ENCODE measurements around the gene CCDC112. TPM values are rescaled to one million over a fixed set of nuclear protein-coding genes. Genes with fewer than 3 reads are reported as not detected.
"Not testable (repeated sequence)": the region's sequence is repeated elsewhere in the genome, so short reads cannot be mapped to it uniquely, and the experiment has no call there.

CCDC112 gene
- total RNA-seq, 2 experiments from 2014 or later, result 2.1 to 2.6 TPM

DNA sequence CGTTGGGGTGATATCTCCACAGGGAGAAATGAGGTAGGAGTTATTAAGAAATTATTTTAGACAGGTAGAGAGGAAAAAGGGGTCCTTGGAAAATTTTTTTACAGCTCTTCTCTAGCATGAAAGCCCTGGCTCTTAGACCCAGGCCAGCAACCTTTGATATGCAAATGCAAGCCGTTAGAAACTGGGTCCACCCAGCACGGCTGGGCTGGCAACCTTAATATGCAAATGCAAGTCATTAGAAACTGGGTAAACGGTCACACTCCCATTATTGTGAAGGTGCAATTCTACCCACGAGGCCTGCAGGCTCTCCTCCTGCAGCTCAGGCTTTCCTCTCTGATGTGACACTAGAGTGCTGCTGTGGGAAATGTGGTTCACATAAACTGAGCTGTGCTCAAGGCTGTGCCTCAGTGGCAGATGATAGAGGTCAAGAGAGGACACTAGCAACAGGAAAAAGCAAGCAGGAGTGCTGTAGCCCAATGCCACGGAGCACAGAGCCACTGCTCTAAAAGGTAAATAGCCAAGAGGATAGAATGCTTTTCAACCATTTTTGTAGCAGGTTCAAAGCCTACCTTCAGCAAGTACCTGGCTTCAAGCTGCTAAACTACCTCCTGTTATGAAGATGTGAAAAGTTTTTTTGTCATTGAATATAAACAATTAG is 32.3 kb upstream of the CCDC112 start:
- H3K27ac Mint-ChIP-seq; POLR2A ChIA-PET; H3K9me3 Mint-ChIP-seq; H3K36me3 Mint-ChIP-seq (ENCODE audit: low read depth); H3K4me3 Mint-ChIP-seq; CTCF ChIA-PET; DNase-seq; H3K4me1 Mint-ChIP-seq: not testable (repeated sequence)
- peaks cover 21% of the 10 kb centered on the region for H3K27me3 Mint-ChIP-seq

DNA sequence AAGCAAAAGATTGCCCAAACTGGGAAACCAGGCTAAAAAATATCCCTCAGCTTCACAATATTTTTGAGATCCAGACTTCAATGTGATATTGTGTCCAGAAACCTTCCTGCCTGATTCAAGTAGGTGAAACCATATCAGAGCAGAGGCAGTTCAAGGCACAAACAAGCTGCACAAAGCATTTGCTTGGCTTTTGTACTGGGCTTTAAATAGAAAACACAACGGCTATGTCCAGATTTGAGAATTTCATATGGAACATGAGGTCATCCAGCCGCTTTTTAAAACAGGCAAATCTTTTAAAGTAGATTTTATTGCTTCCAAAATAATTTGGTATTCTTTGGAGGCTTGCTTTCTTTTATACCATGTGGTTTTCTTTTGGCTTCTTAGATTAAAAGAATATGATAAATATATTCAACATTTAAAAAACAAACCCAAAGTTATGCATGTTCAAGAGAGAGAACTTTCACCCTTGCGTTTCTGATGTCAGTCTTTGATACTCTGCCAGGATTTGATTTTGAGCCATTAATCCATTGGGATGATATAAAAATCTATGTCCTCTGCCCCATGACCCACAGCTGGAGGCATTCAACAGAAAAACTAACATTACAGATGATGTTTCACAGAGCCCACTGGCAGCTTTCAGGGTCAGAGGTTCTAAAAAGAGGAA is 29.0 kb upstream of the CCDC112 start:
- Mint-ChIP-seq H3K4me1 (no peaks in the 10 kb centered on the region), H3K27me3 (peaks cover 30% of the 10 kb centered on the region), H3K27ac (no peak overlapping the region), H3K4me3 (no peak overlapping the region), H3K36me3 (ENCODE audit: low read depth) (no peaks in the 10 kb centered on the region), H3K9me3 (no peaks in the 10 kb centered on the region)
- ChIA-PET POLR2A (no interaction called here), CTCF (interaction anchor here (0.6 kb wide), 1 partner anchor 1831 kb away, joined by 3 read pairs; no protein-coding TSS in a partner anchor)
- DNase-seq, result no peak

DNA sequence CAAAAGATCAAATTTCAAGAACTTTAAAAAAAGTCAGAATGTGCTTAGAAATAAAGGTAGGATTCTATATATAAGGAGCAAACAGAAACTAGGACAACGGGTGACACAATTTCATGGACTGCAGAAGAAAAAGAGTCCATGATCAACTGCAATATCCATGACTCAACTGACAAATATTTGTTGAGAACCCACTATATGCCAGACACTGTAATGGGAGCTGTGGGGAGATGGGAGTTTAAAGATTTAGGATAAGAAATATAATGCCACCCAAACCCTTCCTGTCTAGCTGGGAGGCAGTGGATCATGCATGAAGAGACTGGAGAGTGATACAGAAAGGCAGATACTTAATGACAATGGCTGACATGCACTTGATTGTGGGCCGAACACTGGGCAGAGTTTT is 27.6 kb upstream of the CCDC112 start:
- Mint-ChIP-seq H3K36me3 (ENCODE audit: low read depth) (no peaks in the 10 kb centered on the region), H3K4me1 (no peaks in the 10 kb centered on the region), H3K27me3 (peaks cover 36% of the 10 kb centered on the region), H3K4me3 (no peak overlapping the region), H3K9me3 (no peaks in the 10 kb centered on the region), H3K27ac (no peak overlapping the region)
- ChIA-PET CTCF (no interaction called here), POLR2A (interaction anchor here (0.7 kb wide), 1 partner anchor 63 kb away, joined by 5 read pairs; no protein-coding TSS in a partner anchor)
- no peak for DNase-seq

DNA sequence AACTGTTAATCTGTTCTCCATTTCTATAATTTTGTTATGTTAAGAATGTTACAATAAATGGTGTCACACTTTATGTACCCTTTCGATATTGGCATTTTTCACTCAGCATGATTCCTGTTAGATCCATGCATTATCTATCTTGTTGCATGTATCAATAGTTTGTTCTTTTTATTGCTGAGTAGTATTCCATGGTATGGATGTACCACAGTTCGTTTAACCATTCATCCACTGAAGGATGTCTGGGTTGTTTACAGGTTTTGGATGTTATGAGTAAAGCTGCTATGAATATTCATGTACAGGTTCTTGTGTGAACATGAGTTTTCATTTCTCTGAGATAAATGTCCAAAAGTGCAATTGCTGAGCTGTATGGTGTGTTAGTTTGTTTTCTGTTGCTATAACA is 26.3 kb upstream of the CCDC112 start:
- POLR2A ChIA-PET, result no interaction called here

DNA sequence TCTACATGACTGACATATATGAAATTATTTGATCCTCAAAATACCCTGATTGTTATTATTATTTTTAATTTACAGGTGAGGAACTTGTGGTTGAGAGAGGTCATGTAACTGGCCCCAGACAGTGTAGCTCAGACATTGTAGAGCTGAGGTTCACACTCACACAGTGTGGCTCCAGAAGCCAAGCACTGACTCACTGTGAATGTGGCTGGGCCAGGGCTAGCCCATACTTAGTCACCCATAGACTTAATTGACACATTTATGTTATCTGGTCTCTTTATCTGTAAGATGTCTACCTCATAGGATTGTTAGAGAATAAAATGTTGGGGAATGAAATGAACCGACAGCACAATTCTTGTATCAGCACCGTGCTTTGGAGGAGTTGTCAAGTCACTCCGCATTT is 24.9 kb upstream of the CCDC112 start:
- no peak for DNase-seq
- CTCF ChIA-PET, result no interaction called here
- Mint-ChIP-seq H3K4me3 (no peak overlapping the region), H3K9me3 (no peaks in the 10 kb centered on the region), H3K36me3 (ENCODE audit: low read depth) (no peaks in the 10 kb centered on the region), H3K27ac (no peak overlapping the region), H3K27me3 (peaks cover 48% of the 10 kb centered on the region), H3K4me1 (no peaks in the 10 kb centered on the region)
- POLR2A ChIA-PET, result no interaction called here

More for the DNA sequence above, 26.3 kb upstream of the CCDC112 start:
- H3K9me3 Mint-ChIP-seq, result no peaks in the 10 kb centered on the region
- DNase-seq, result no peak
- CTCF ChIA-PET, result no interaction called here
- no peaks in the 10 kb centered on the region for H3K36me3 Mint-ChIP-seq (ENCODE audit: low read depth)
- no peak overlapping the region for H3K27ac Mint-ChIP-seq
- peaks cover 41% of the 10 kb centered on the region for H3K27me3 Mint-ChIP-seq
- H3K4me1 Mint-ChIP-seq, result no peaks in the 10 kb centered on the region
- no peak overlapping the region for H3K4me3 Mint-ChIP-seq

DNA sequence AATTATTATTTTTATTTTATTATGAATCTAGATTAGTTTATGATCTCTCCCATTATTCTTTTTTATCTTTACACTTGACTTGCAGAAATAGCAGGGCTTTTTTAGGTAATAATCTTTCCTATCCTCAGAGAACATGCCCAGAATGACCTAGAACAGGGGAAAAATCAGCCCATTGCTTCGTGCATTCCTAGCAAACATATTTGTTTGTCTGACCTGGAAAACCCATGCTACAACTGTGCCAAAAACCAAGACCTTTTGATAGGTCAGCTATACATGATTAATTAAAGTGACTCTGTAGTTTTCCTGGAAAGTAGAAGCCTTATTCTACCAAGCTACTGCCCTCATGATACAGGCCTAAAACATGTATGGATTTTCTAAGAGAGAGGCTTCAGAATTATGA is 24.1 kb upstream of the CCDC112 start:
- H3K36me3 Mint-ChIP-seq (ENCODE audit: low read depth), result no peaks in the 10 kb centered on the region
- ChIA-PET POLR2A (no interaction called here), CTCF (no interaction called here)
- H3K27ac Mint-ChIP-seq, result no peak overlapping the region
- H3K4me1 Mint-ChIP-seq, result no peaks in the 10 kb centered on the region
- H3K4me3 Mint-ChIP-seq, result no peak overlapping the region
- no peak for DNase-seq
- H3K9me3 Mint-ChIP-seq, result no peaks in the 10 kb centered on the region
- peaks cover 50% of the 10 kb centered on the region for H3K27me3 Mint-ChIP-seq

DNA sequence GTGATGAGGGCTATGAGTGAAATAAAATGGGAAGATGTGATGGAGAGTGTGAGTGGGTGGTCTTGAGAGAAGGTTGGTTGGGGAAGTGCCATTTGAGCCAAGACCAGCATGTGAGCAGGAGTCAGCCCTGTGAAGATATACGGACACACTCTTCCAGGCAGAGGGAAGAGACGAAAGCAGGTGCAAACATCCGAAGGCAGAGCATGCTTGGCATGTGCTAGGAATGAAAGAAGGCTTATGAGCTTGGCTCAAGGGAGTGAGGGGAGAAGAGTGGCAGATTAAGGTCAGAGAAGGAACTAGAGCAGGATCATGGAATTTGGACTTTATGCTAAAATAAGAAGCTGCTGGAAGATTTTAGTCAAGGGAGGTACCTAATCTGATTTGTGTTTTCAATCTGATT is 23.6 kb upstream of the CCDC112 start:
- Mint-ChIP-seq H3K27me3 (peaks cover 50% of the 10 kb centered on the region), H3K4me3 (no peak overlapping the region)
- CTCF ChIA-PET, result interaction anchor here (0.8 kb wide), 1 partner anchor 11 kb away, joined by 3 read pairs; no protein-coding TSS in a partner anchor

DNA sequence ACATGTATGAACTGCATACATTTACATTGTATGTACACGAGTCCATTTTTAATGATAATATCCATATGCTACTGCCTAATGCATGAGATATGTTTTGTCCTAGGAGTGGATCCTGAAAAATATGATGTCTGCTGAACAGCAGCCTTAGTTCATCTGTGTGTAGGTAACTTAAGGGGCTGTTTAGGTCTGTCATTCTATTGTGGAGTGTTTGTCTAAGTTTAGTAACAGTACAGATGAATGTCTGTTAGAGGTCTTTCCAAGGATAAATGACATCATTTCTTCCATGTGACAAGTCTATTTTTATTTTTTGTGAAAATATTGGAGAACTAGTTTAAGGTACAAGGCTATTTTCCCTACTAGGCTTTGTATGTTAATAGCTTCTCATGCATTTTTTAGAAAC is 22.6 kb upstream of the CCDC112 start:
- POLR2A ChIA-PET, result no interaction called here

More for the DNA sequence above, 23.6 kb upstream of the CCDC112 start:
- POLR2A ChIA-PET, result no interaction called here
- Mint-ChIP-seq H3K27ac (no peak overlapping the region), H3K4me1 (no peaks in the 10 kb centered on the region), H3K36me3 (ENCODE audit: low read depth) (no peaks in the 10 kb centered on the region), H3K9me3 (no peaks in the 10 kb centered on the region)
- no peak for DNase-seq

DNA sequence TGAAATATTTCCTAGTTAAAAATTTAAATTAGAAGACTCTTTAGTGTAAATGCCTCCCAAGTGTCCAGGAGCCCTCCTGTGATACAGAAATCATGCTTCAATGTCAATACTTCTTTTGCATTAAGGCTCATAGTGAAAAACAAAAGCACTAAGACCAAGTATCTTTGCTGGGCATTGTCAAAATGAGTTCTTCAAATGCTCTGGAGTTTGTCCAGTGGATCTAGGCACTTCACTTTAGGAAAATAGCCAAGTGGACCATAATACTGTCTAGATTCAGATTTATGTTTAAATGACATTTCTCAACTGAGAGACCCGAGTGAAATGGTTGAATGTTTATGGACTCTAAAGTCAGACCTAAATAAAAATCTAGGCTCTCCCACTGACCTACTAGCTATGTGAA is 21.3 kb upstream of the CCDC112 start:
- no peaks in the 10 kb centered on the region for H3K36me3 Mint-ChIP-seq (ENCODE audit: low read depth)
- H3K27ac Mint-ChIP-seq, result no peak overlapping the region
- no peaks in the 10 kb centered on the region for H3K4me1 Mint-ChIP-seq
- peaks cover 47% of the 10 kb centered on the region for H3K27me3 Mint-ChIP-seq
- DNase-seq, result no peak
- no peak overlapping the region for H3K4me3 Mint-ChIP-seq
- no peaks in the 10 kb centered on the region for H3K9me3 Mint-ChIP-seq
- ChIA-PET POLR2A (no interaction called here), CTCF (interaction anchor here (0.9 kb wide), 1 partner anchor 11 kb away, joined by 3 read pairs; no protein-coding TSS in a partner anchor)

More for the DNA sequence above, 22.6 kb upstream of the CCDC112 start:
- no peak overlapping the region for H3K4me3 Mint-ChIP-seq
- H3K4me1 Mint-ChIP-seq, result no peaks in the 10 kb centered on the region
- no peak overlapping the region for H3K27ac Mint-ChIP-seq
- CTCF ChIA-PET, result interaction anchor here (0.7 to 0.8 kb wide), 2 partner anchors 10 to 12 kb away, joined by 3 to 4 read pairs; no protein-coding TSS in a partner anchor
- H3K9me3 Mint-ChIP-seq, result no peaks in the 10 kb centered on the region
- DNase-seq, result no peak
- H3K36me3 Mint-ChIP-seq (ENCODE audit: low read depth), result no peaks in the 10 kb centered on the region
- peaks cover 50% of the 10 kb centered on the region for H3K27me3 Mint-ChIP-seq

DNA sequence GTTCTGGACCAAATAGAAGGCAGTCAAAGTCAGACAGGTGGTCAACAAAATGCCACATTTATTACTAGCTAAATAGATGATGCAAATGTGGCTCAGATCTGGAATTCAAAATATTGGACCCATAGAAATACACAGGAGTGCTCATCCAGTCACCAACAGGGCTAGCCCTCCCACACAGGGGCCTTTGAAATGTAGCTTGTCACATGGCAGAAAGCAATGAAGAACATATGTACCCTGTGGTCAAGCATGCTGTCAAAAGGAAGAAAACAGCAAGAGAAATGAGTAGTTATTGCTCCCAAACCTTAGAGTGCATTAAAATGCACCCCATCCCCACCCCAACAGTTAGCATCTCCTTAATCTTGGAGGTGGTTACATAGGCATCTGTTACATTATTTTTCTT is 20.9 kb upstream of the CCDC112 start:
- ChIA-PET CTCF (interaction anchor here (0.9 kb wide), 1 partner anchor 11 kb away, joined by 3 read pairs; no protein-coding TSS in a partner anchor), POLR2A (no interaction called here)
- Mint-ChIP-seq H3K4me3 (no peak overlapping the region), H3K4me1 (no peaks in the 10 kb centered on the region), H3K36me3 (ENCODE audit: low read depth) (no peaks in the 10 kb centered on the region), H3K27me3 (peaks cover 44% of the 10 kb centered on the region), H3K27ac (no peak overlapping the region), H3K9me3 (no peaks in the 10 kb centered on the region)
- DNase-seq, result no peak

DNA sequence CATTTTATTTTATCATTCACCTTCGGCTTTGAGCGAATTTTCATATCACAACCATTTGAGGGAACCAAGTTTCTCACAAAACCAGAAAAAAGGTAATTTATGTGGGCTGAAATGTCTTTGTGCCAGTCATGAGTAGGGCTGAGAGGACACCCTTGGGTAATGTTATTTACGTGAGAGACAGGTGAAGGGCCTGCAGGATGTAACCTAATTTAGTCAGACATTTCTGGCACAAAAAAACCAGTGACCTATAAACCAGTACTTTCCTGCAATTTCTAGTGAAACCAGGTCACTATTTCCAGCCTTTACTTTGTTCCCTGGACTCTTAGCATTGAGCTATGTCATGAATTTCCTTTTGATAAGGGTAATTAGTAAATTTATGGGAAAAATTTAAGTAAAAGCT is 17.2 kb upstream of the CCDC112 start:
- Mint-ChIP-seq H3K36me3 (ENCODE audit: low read depth) (no peaks in the 10 kb centered on the region), H3K9me3 (no peaks in the 10 kb centered on the region), H3K4me1 (no peaks in the 10 kb centered on the region), H3K27me3 (peaks cover 47% of the 10 kb centered on the region), H3K4me3 (no peak overlapping the region), H3K27ac (no peak overlapping the region)
- no peak for DNase-seq
- ChIA-PET CTCF (interaction anchor here (0.6 kb wide), 1 partner anchor 10 kb away, joined by 3 read pairs; no protein-coding TSS in a partner anchor), POLR2A (no interaction called here)

DNA sequence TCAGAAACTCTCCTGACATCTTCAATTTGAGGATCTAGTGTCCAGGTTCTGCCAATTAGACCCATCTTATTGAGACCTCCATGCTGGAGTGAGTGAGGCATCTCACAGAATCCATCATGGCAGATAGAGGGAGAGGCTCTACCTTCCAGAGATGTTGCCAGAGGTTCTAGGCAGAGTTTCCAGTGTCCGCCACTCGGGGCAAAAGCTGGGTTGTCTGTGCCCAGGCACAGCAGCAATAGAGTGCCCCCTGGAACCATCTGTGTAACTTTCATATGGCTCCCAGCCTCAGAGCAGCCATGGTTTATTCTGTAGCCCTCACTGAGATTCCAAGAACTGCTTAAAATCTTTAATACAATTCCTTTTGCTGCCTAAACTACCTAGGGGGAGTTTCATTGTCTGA is 16.6 kb upstream of the CCDC112 start:
- peaks cover 47% of the 10 kb centered on the region for H3K27me3 Mint-ChIP-seq
- H3K9me3 Mint-ChIP-seq, result no peaks in the 10 kb centered on the region
- CTCF ChIA-PET, result no interaction called here
- H3K27ac Mint-ChIP-seq, result no peak overlapping the region
- H3K4me3 Mint-ChIP-seq, result no peak overlapping the region
- DNase-seq, result no peak
- H3K4me1 Mint-ChIP-seq, result no peaks in the 10 kb centered on the region
- H3K36me3 Mint-ChIP-seq (ENCODE audit: low read depth), result no peaks in the 10 kb centered on the region
- POLR2A ChIA-PET, result no interaction called here

DNA sequence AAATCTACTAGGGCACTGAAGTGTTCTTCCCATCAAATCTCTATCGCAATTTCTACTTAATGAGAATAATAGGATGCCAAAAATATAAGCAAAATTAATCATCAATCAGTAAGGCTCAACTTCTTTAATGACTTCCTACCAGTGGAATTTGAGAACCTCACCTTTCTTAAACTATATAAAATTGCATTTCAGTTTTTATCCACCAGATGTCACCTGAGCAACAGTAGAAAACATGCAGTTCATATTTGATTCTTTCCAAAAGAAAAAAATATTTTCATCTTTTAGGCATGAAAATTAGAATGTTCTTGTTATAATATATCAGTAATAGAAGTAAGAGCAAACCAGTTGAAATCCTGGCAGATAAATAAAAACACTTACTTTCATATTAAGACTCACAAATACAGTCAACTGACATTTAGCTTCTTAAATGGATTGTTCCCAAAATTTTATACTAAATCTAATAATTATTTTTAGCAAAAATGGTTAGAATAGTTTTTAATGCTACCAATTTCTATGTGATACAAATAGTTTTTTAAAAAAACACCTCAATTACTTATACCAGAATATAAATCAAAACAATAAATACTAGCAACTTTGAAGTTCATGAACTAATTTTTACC is 13.4 kb upstream of the CCDC112 start:
- Mint-ChIP-seq H3K27me3 (peaks cover 41% of the 10 kb centered on the region), H3K4me3 (no peak overlapping the region), H3K36me3 (ENCODE audit: low read depth) (no peaks in the 10 kb centered on the region), H3K9me3 (no peaks in the 10 kb centered on the region), H3K4me1 (no peaks in the 10 kb centered on the region), H3K27ac (no peak overlapping the region)
- POLR2A ChIA-PET, result no interaction called here
- CTCF ChIA-PET, result interaction anchor here (1.2 to 2.2 kb wide), 2 partner anchors 14 to 265 kb away, joined by 3 to 10 read pairs; partner anchors contain the start of gene CCDC112
- DNase-seq, result no peak

All from activated CD4-positive, alpha-beta T cell treated with anti-CD3 and anti-CD28 coated beads, Interleukin-2, amount 10 ng/mL, durations not matched to agents 7 days and 5 days (primary cell).